ENCODE measurements around the gene ARMC7. TPM values are rescaled to one million over a fixed set of nuclear protein-coding genes. Genes with fewer than 3 reads are reported as not detected.
"Not testable (repeated sequence)": the region's sequence is repeated elsewhere in the genome, so short reads cannot be mapped to it uniquely, and the experiment has no call there.

Gene ARMC7
- total RNA-seq, 1 experiment from 2014 or later, result 22.8 TPM

- H3K4me1 ChIP-seq (ENCODE audit: insufficient read depth, low read length), result no peaks in the 10 kb centered on the region
- peak; percentile 21; the same call in 2 of the 3 replicates for TF ChIP-seq CTCF (conservative IDR thresholded peaks at IDR 0.05)
- H3K79me2 ChIP-seq (ENCODE audit: insufficient read depth, low read length), result no peaks in the 10 kb centered on the region
- H3K4me1 Mint-ChIP-seq, result peaks cover 0 to 3% of the 10 kb centered on the region in 2 experiments; a peak in 2 of 4 replicates
- no peaks in the 10 kb centered on the region for H3K23me2 ChIP-seq (ENCODE audit: insufficient read length, low read depth, low read length, poor library complexity, severe bottlenecking)
- no peak overlapping the region for H3K4me2 ChIP-seq (ENCODE audit: insufficient read depth, insufficient read length, low read length)
- H3K36me3 Mint-ChIP-seq (ENCODE audit: insufficient read depth in 1 of 3, low read depth in 3 of 3), result peaks cover 0 to 8% (median 4%) of the 10 kb centered on the region in 3 experiments; a peak in 3 of 7 replicates
- H3K9me3 ChIP-seq (ENCODE audit: control insufficient read depth, low read depth, low read length), result no peaks in the 10 kb centered on the region
- H2BK5ac ChIP-seq (ENCODE audit: insufficient read length, low read length), result no peak overlapping the region
- H4K5ac ChIP-seq (ENCODE audit: insufficient read length, low read depth, low read length), result no peak overlapping the region
- no peaks in the 10 kb centered on the region for H3K27me3 Mint-ChIP-seq (ENCODE audit: low read depth)
- no peak overlapping the region for H3K56ac ChIP-seq (ENCODE audit: insufficient read length, low read depth, low read length)
- H2BK20ac ChIP-seq (ENCODE audit: low read depth, low read length, poor library complexity, severe bottlenecking), result no peak overlapping the region
- no peak overlapping the region for H2AK5ac ChIP-seq (ENCODE audit: insufficient read length, low read length)
- no peaks in the 10 kb centered on the region for H3K79me1 ChIP-seq (ENCODE audit: insufficient read depth, low read depth, low read length, poor library complexity, severe bottlenecking)
- no peak overlapping the region for H2BK120ac ChIP-seq (ENCODE audit: low read depth, low read length, poor library complexity, severe bottlenecking)
- DNase-seq, result no peak
- no peak overlapping the region for H3K27ac ChIP-seq (ENCODE audit: insufficient read length, low read depth, low read length)
- H4K91ac ChIP-seq (ENCODE audit: insufficient read length, low read depth, low read length), result no peak overlapping the region
- no peak overlapping the region for H3K23ac ChIP-seq (ENCODE audit: insufficient read length, low read depth, low read length)
- no peak overlapping the region for H3K14ac ChIP-seq (ENCODE audit: insufficient read depth, low read length)
- H4K20me1 ChIP-seq (ENCODE audit: control insufficient read depth, insufficient read depth, insufficient read length), result peaks cover 3% of the 10 kb centered on the region
- no peak overlapping the region for H3K4me3 Mint-ChIP-seq
- H3K9ac ChIP-seq (ENCODE audit: extremely low read depth, insufficient read length, low read length), result no peak overlapping the region
- no peak overlapping the region for H2AFZ ChIP-seq (ENCODE audit: low read length)
- H3K4ac ChIP-seq (ENCODE audit: low read depth, low read length), result no peak overlapping the region
- no CpG with 5 or more reads among the region's 2 CpGs for WGBS (ENCODE audit: extremely low coverage, insufficient read length, low lambda C conversion rate)
- no peaks in the 10 kb centered on the region; a peak in 1 of 5 replicates for H3K9me3 Mint-ChIP-seq
- H4K8ac ChIP-seq (replicated peaks; ENCODE audit: insufficient read length, low read depth, low read length), result no peak overlapping the region
- H3T11ph ChIP-seq (ENCODE audit: low read length), result no peak overlapping the region
- H3K18ac ChIP-seq (ENCODE audit: insufficient read length, low read depth, low read length), result no peak overlapping the region
- no peak overlapping the region for H2BK12ac ChIP-seq (ENCODE audit: insufficient read length, low read depth, low read length)
- H3K27ac Mint-ChIP-seq, result no peak overlapping the region
- no peak overlapping the region for H2BK15ac ChIP-seq (ENCODE audit: low read depth, low read length)
- H3K27me3 ChIP-seq (ENCODE audit: insufficient read depth, low read length), result no peaks in the 10 kb centered on the region
Measured at GRCh38 chr17:75069783-75070182, 40.0 kb upstream of the ARMC7 start.

GRCh38 chr17:75071478-75072271 is 38.1 kb upstream of the ARMC7 start:
- not testable (repeated sequence) for H2AK5ac ChIP-seq (ENCODE audit: insufficient read length, low read length); H3K27me3 Mint-ChIP-seq (ENCODE audit: low read depth); DNase-seq; H3K4ac ChIP-seq (ENCODE audit: low read depth, low read length); H3K9ac ChIP-seq (ENCODE audit: extremely low read depth, insufficient read length, low read length); H4K20me1 ChIP-seq (ENCODE audit: control insufficient read depth, insufficient read depth, insufficient read length); H2BK120ac ChIP-seq (ENCODE audit: low read depth, low read length, poor library complexity, severe bottlenecking); H2BK12ac ChIP-seq (ENCODE audit: insufficient read length, low read depth, low read length); H3K27ac Mint-ChIP-seq; H3K79me2 ChIP-seq (ENCODE audit: insufficient read depth, low read length); H3T11ph ChIP-seq (ENCODE audit: low read length); H3K4me1 Mint-ChIP-seq; H3K23me2 ChIP-seq (ENCODE audit: insufficient read length, low read depth, low read length, poor library complexity, severe bottlenecking); H3K4me3 Mint-ChIP-seq; H4K91ac ChIP-seq (ENCODE audit: insufficient read length, low read depth, low read length); H2BK20ac ChIP-seq (ENCODE audit: low read depth, low read length, poor library complexity, severe bottlenecking); H3K9me3 Mint-ChIP-seq; H3K4me1 ChIP-seq (ENCODE audit: insufficient read depth, low read length); H3K27ac ChIP-seq (ENCODE audit: insufficient read length, low read depth, low read length); H2BK15ac ChIP-seq (ENCODE audit: low read depth, low read length); H3K36me3 Mint-ChIP-seq (ENCODE audit: insufficient read depth in 1 of 3, low read depth in 3 of 3); H3K27me3 ChIP-seq (ENCODE audit: insufficient read depth, low read length); H4K8ac ChIP-seq (replicated peaks; ENCODE audit: insufficient read length, low read depth, low read length); H3K4me2 ChIP-seq (ENCODE audit: insufficient read depth, insufficient read length, low read length); H3K14ac ChIP-seq (ENCODE audit: insufficient read depth, low read length); H3K23ac ChIP-seq (ENCODE audit: insufficient read length, low read depth, low read length); H3K9me3 ChIP-seq (ENCODE audit: control insufficient read depth, low read depth, low read length); H3K18ac ChIP-seq (ENCODE audit: insufficient read length, low read depth, low read length); H3K79me1 ChIP-seq (ENCODE audit: insufficient read depth, low read depth, low read length, poor library complexity, severe bottlenecking); H2BK5ac ChIP-seq (ENCODE audit: insufficient read length, low read length); H3K56ac ChIP-seq (ENCODE audit: insufficient read length, low read depth, low read length); H2AFZ ChIP-seq (ENCODE audit: low read length); H4K5ac ChIP-seq (ENCODE audit: insufficient read length, low read depth, low read length)
- WGBS (ENCODE audit: extremely low coverage, insufficient read length, low lambda C conversion rate), result no CpG with 5 or more reads among the region's 8 CpGs
